Peyer's patch (tissue), 4 donors: ENCODE measurements around the gene STRIT1. TPM values are rescaled to one million over a fixed set of nuclear protein-coding genes. Genes with fewer than 3 reads are reported as not detected.

Source experiments
- DNase-seq, 3 donors: peaks; one replicate each; pipeline ENCODE4 v3.0.0-alpha.2; 2017 to 2019
- H3K27ac ChIP-seq, 4 donors: fragments of 200-600 bp; sonication (generic); one replicate each; pipeline ENCODE4 v1.5.1; 2016 to 2019
- H3K27me3 ChIP-seq, 2 donors: fragments of 200-600 bp; sonication (generic); one replicate each; pipeline ENCODE4 v1.5.1; 2019
- H3K36me3 ChIP-seq, 3 donors: fragments of 200-600 bp; sonication (generic); one replicate each; pipeline ENCODE4 v1.5.1; 2016 to 2019
- H3K4me1 ChIP-seq, 4 donors: fragments of 200-600 bp; sonication (generic); one replicate each; pipeline ENCODE4 v1.5.1; 2016 to 2019
- H3K4me3 ChIP-seq, 4 donors: fragments of 200-600 bp; sonication (generic); 1 replicate in 3 of 4; 2 replicates in 1 of 4; pipeline ENCODE4 v1.5.1; 2016 to 2019; ENCODE audit warnings: mild to moderate bottlenecking in 1 of 4
- H3K9me3 ChIP-seq, 4 donors: fragments of 200-600 bp; sonication (generic); one replicate each; pipeline ENCODE4 v1.5.1; 2016 to 2019; ENCODE audit warnings: mild to moderate bottlenecking in 1 of 4
- CTCF ChIP-seq, 6 experiments: fragments of 450-650 bp in 4 of 6; fragments of 200-600 bp in 2 of 6; sonication (generic) in 1 of 6; IDR thresholded peaks; one replicate each; pipeline ENCODE4 v1.5.1; 2017 to 2019; ENCODE audit warnings: antibody characterized with exemption in 6 of 6, mild to moderate bottlenecking in 3 of 6, moderate library complexity in 1 of 6
- POLR2A ChIP-seq, 2 donors: fragments of 450-650 bp; IDR thresholded peaks; one replicate each; pipeline ENCODE4 v1.5.1; 2017; ENCODE audit warnings: antibody characterized with exemption in 2 of 2, mild to moderate bottlenecking in 2 of 2, moderate library complexity in 2 of 2
- total RNA-seq, 4 donors: library from RNA; depleted of rRNA; stranded (reverse); fragments of >200 nt; gene quantifications; one replicate each; pipeline ENCODE4 v1.1.0, GENCODE V29; 2016

STRIT1 gene
- total RNA-seq, 4 donors from 2014 or later = not detected

- Histone ChIP-seq H3K4me3 (no peak overlapping the region), H3K4me1 (no peaks in the 10 kb centered on the region), H3K36me3 (no peaks in the 10 kb centered on the region), H3K9me3 (no peaks in the 10 kb centered on the region), H3K27me3 (no peaks in the 10 kb centered on the region), H3K27ac (no peak overlapping the region)
- no peak for DNase-seq
- TF ChIP-seq POLR2A (IDR thresholded peaks at IDR 0.05) = no peak
- TF ChIP-seq CTCF (IDR thresholded peaks at IDR 0.05) = no peak
Observed at GRCh38 chr3:155303540-155304097, 10.1 kb upstream of the STRIT1 start.

- TF ChIP-seq POLR2A (IDR thresholded peaks at IDR 0.05) (no peak), CTCF (IDR thresholded peaks at IDR 0.05) (no peak)
- Histone ChIP-seq H3K27me3 (no peaks in the 10 kb centered on the region), H3K4me3 (no peak overlapping the region), H3K9me3 (no peaks in the 10 kb centered on the region), H3K36me3 (no peaks in the 10 kb centered on the region), H3K27ac (no peak overlapping the region), H3K4me1 (no peaks in the 10 kb centered on the region)
- DNase-seq = no peak
Observed at GRCh38 chr3:155302891-155303290, 9.4 kb upstream of the STRIT1 start.

DNA sequence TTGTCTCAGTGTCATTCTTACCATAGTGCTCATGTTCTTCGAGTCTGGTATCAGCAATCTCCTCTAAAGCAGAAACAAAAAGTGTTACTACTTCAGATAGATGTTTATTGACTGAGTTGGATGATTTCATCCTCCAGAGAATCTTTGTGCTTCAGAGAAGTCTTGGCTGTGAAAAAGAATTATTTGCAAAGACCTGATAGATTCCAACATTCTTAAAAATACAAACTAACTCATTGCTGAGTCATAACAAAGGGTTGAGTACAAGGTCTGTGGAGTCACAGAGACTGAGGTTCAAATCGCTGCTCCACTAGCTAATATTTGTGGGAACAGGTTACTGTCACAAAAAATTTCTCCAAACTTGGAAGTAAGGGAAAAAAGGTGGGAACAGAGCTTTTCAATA lies 9.0 kb upstream of the STRIT1 start:
- TF ChIP-seq POLR2A (IDR thresholded peaks at IDR 0.05) (no peak), CTCF (IDR thresholded peaks at IDR 0.05) (no peak)
- H3K27ac ChIP-seq = no peak overlapping the region
- H3K4me1 ChIP-seq = no peaks in the 10 kb centered on the region
- H3K9me3 ChIP-seq = no peaks in the 10 kb centered on the region
- no peaks in the 10 kb centered on the region for H3K27me3 ChIP-seq
- no peak for DNase-seq
- H3K4me3 ChIP-seq = no peak overlapping the region
- H3K36me3 ChIP-seq = no peaks in the 10 kb centered on the region

DNA sequence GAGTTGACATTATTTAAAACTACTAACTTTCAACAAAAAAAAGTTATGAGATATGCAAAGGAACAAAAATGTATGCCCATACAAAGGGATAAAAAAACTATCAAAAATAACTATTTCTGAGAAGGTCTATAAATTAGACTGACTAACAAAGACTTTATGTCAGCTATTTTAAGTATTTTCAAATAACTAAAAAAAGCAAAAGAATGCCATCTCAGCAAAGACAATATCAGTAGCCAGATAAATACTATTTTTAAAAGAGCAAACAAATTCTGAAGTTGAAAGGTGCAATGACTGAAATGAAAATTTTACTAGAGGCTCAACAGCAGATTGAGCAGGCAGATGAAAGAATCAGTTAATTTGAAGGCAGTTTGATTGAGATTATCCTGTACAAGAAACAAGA lies 3.6 kb upstream of the STRIT1 start:
- DNase-seq = no peak
- no peak for TF ChIP-seq POLR2A (IDR thresholded peaks at IDR 0.05)
- no peak for TF ChIP-seq CTCF (IDR thresholded peaks at IDR 0.05)
- no peaks in the 10 kb centered on the region for H3K4me1 ChIP-seq
- H3K36me3 ChIP-seq = no peaks in the 10 kb centered on the region
- H3K27me3 ChIP-seq = no peaks in the 10 kb centered on the region
- H3K4me3 ChIP-seq = no peak overlapping the region
- H3K9me3 ChIP-seq = peaks cover 0 to 4% (median 0%) of the 10 kb centered on the region in 4 donors
- H3K27ac ChIP-seq = no peak overlapping the region

DNA sequence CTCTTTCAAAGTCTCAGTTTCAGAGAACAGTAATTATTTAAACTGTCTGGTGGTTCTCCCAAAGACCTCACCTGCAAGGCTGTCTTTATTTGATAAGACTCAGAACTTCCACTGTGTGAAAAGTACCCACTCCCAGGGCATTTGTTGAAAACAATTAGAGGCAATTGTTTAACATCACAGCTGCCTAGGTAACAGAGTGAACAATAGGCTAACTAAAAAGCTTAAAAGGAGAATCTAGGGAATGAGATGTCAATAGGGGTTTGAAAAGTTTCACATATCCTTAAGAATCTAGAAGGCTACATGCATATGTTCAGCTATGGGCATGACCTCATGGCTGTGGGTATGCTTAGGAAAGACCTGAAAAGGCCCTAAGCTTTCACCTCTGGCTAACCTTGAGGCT lies 2.9 kb upstream of the STRIT1 start:
- no peaks in the 10 kb centered on the region for H3K36me3 ChIP-seq
- DNase-seq = no peak
- H3K9me3 ChIP-seq = peaks cover 0 to 4% (median 0%) of the 10 kb centered on the region in 4 donors
- H3K27ac ChIP-seq = no peak overlapping the region
- H3K27me3 ChIP-seq = no peaks in the 10 kb centered on the region
- H3K4me1 ChIP-seq = no peaks in the 10 kb centered on the region
- H3K4me3 ChIP-seq = no peak overlapping the region
- TF ChIP-seq CTCF (IDR thresholded peaks at IDR 0.05) = no peak
- TF ChIP-seq POLR2A (IDR thresholded peaks at IDR 0.05) = no peak

DNA sequence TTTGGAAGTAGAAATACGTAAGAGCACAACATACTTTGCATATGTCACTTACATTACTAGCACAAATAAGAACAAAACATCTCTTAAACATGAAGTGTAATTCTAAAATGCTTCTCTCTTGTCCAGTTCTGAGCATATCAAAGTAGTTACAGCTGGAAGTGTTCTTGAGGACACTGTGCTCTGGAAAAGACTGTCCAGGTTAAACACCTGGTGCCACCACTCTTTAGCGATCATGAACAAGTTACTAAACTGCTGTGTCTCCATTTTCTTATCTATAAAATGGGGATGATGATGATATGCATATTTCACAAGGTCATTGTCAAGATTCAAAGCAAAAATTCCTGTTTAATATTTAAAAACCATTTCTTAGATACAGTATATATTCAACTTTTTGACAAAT lies 790 bp downstream of the STRIT1 start:
- no peak overlapping the region for H3K27ac ChIP-seq
- H3K36me3 ChIP-seq = no peaks in the 10 kb centered on the region
- H3K4me1 ChIP-seq = no peaks in the 10 kb centered on the region
- H3K9me3 ChIP-seq = peaks cover 0 to 4% (median 0%) of the 10 kb centered on the region in 4 donors
- H3K27me3 ChIP-seq = no peaks in the 10 kb centered on the region
- no peak overlapping the region for H3K4me3 ChIP-seq
- TF ChIP-seq CTCF (IDR thresholded peaks at IDR 0.05) (no peak), POLR2A (IDR thresholded peaks at IDR 0.05) (no peak)
- DNase-seq = no peak
